ENCODE measurements around the gene PEX11G. TPM values are rescaled to one million over a fixed set of nuclear protein-coding genes. Genes with fewer than 3 reads are reported as not detected.

The PEX11G gene
- total RNA-seq, 1 donor from 2014 or later, result 2.7 TPM

DNA sequence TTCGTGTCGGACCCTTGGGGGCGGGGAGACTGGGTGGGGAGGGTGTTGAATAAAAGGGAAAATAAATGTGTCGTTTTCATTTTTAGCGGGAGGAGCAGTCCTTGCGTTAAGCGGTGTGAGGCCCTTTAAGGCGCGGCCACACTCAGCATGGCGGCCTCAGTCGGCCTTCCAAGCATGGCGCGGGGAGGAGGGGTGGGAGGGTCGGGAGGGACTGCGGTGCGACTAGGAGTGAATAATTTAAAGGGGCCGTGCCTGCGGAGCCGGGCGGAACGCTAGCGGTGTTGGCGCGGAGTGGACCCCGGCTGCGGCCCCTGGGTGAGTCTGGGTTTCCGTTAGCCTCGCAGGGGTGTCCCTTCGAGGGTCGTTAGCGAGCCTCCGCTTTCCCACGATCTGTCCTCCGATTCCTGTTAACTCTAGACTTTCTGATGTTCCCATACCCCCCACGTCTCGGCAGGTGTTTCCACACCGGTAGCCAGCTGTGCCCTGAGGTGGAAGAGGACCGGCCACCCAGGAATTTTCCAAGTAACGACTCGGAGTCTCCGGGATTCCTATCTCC, 45.2 kb upstream of the PEX11G start:
- TF ChIP-seq POLR2A (IDR thresholded peaks at IDR 0.05) (peak in 1 of 2 donors; percentile 79), POLR2AphosphoS5 (IDR thresholded peaks at IDR 0.05; ENCODE audit: insufficient read depth in 1 of 2, low read depth in 1 of 2) (peak; percentile 28 to 85), CTCF (IDR thresholded peaks at IDR 0.05) (no peak)
- intact Hi-C loops (cut with DNase I), result no loop called here
- H3K4me1 ChIP-seq, result peaks cover 19% of the 10 kb centered on the region
- H3K36me3 ChIP-seq, result peaks cover 0 to 38% of the 10 kb centered on the region in 2 donors
- H3K27ac ChIP-seq, result peak overlapping the region; percentile 92
- DNase-seq (ENCODE audit: extremely low spot score in 2 of 2), result peak in 1 of 2 donors; percentile 91
- H3K4me3 ChIP-seq, result peak overlapping the region; percentile 74 to 96
- no peaks in the 10 kb centered on the region for H3K9me3 ChIP-seq
- no peaks in the 10 kb centered on the region for H3K27me3 ChIP-seq

- Histone ChIP-seq H3K4me1 (peaks cover 19% of the 10 kb centered on the region), H3K4me3 (peak overlapping the region; percentile 74 to 96), H3K36me3 (peaks cover 0 to 38% of the 10 kb centered on the region in 2 donors), H3K9me3 (no peaks in the 10 kb centered on the region), H3K27me3 (no peaks in the 10 kb centered on the region), H3K27ac (peak overlapping the region; percentile 92)
- DNase-seq (ENCODE audit: extremely low spot score in 2 of 2), result no peak
- no peak for TF ChIP-seq POLR2A (IDR thresholded peaks at IDR 0.05)
- intact Hi-C loops (cut with DNase I), result no loop called here
Measured at GRCh38 chr19:7533281-7533885, 44.5 kb upstream of the PEX11G start.

- Histone ChIP-seq H3K27ac (no peak overlapping the region), H3K4me3 (no peak overlapping the region), H3K4me1 (peaks cover 9% of the 10 kb centered on the region), H3K9me3 (no peaks in the 10 kb centered on the region), H3K27me3 (no peaks in the 10 kb centered on the region), H3K36me3 (peaks cover 4 to 36% of the 10 kb centered on the region in 2 donors)
- intact Hi-C loops (cut with DNase I), result loop anchor here (10.0 kb wide), 1 partner anchor 135 kb away; no protein-coding TSS in a partner anchor
- no peak for TF ChIP-seq CTCF (IDR thresholded peaks at IDR 0.05)
- no peak for TF ChIP-seq POLR2AphosphoS5 (IDR thresholded peaks at IDR 0.05; ENCODE audit: insufficient read depth in 1 of 2, low read depth in 1 of 2)
- no peak for TF ChIP-seq POLR2A (IDR thresholded peaks at IDR 0.05)
- no peak for DNase-seq (ENCODE audit: extremely low spot score in 2 of 2)
Measured at GRCh38 chr19:7529610-7530490, 41.0 kb upstream of the PEX11G start.

- Histone ChIP-seq H3K9me3 (no peaks in the 10 kb centered on the region), H3K4me1 (peaks cover 9% of the 10 kb centered on the region), H3K27me3 (no peaks in the 10 kb centered on the region), H3K4me3 (no peak overlapping the region), H3K27ac (no peak overlapping the region), H3K36me3 (peaks cover 4 to 36% of the 10 kb centered on the region in 2 donors)
- no peak for DNase-seq (ENCODE audit: extremely low spot score in 2 of 2)
- no peak for TF ChIP-seq POLR2A (IDR thresholded peaks at IDR 0.05)
- intact Hi-C loops (cut with DNase I), result loop anchor here (10.0 kb wide), 1 partner anchor 134 kb away; no protein-coding TSS in a partner anchor
Measured at GRCh38 chr19:7529246-7529600, 40.4 kb upstream of the PEX11G start.

DNA sequence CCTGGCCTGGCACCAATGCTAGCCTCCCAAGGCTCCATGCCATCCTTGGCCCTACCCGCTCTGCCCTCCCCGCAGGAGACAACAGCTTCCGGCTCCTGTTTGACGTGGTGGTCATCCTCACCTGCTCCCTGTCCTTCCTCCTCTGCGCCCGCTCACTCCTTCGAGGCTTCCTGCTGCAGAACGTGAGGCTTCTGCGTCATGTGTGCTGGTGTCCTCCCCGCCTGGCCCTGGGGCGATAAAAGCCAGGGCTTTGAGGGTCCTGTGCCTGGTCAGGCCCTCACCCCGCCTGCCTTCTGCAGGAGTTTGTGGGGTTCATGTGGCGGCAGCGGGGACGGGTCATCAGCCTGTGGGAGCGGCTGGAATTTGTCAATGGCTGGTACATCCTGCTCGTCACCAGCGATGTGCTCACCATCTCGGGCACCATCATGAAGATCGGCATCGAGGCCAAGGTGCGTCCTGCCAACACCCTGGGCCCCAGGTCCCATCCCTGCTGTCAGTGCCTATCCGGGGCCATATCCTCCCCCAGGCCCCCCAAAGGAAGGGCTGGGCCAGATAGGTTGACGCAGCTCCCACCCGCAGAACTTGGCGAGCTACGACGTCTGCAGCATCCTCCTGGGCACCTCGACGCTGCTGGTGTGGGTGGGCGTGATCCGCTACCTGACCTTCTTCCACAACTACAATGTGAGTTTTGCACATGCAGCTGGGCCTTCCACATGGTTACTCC, 39.8 kb upstream of the PEX11G start:
- Histone ChIP-seq H3K27me3 (no peaks in the 10 kb centered on the region), H3K36me3 (peaks cover 4 to 36% of the 10 kb centered on the region in 2 donors), H3K9me3 (no peaks in the 10 kb centered on the region), H3K4me3 (no peak overlapping the region), H3K27ac (no peak overlapping the region), H3K4me1 (peaks cover 13% of the 10 kb centered on the region)
- DNase-seq (ENCODE audit: extremely low spot score in 2 of 2), result no peak
- intact Hi-C loops (cut with DNase I), result loop anchor here (10.0 kb wide), 1 partner anchor 134 kb away; no protein-coding TSS in a partner anchor
- TF ChIP-seq POLR2A (IDR thresholded peaks at IDR 0.05), result no peak
- no peak for TF ChIP-seq POLR2AphosphoS5 (IDR thresholded peaks at IDR 0.05; ENCODE audit: insufficient read depth in 1 of 2, low read depth in 1 of 2)
- no peak for TF ChIP-seq CTCF (IDR thresholded peaks at IDR 0.05)

Data from vagina (tissue), 2 donors.